NOMO-1 treated with DMSO at 0.1 percent for 48 hours (cell line): ENCODE measurements around the gene TXNDC9.
"Not testable (repeated sequence)": the region's sequence is repeated elsewhere in the genome, so short reads cannot be mapped to it uniquely, and the experiment has no call there.

Experiments
- DNase-seq: peaks from one replicate; lab custom pipeline; 2025; ENCODE audit not compliant: unreplicated experiment; lab: John Stamatoyannopoulos, UW

Gene TXNDC9

GRCh38 chr2:99336804-99337112 is 625 bp upstream of the TXNDC9 start:
- DNase-seq, result no peak

- DNase-seq, result no peak
Measured at GRCh38 chr2:99325384-99325783, 10.7 kb downstream of the TXNDC9 start.

- not testable (repeated sequence) for DNase-seq
Measured at GRCh38 chr2:99317873-99318200, 18.3 kb downstream of the TXNDC9 start.

GRCh38 chr2:99317161-99317872 is 18.8 kb downstream of the TXNDC9 start:
- DNase-seq, result no peak

- not testable (repeated sequence) for DNase-seq
Measured at GRCh38 chr2:99301097-99301496, 35.0 kb downstream of the TXNDC9 start, which contains the start of gene LYG1. Gene LYG1 (minus strand): TSS chr2:99301197. CDS start chr2:99295670, 5,527 bp downstream.

GRCh38 chr2:99299580-99299979 is 36.6 kb downstream of the TXNDC9 start:
- no peak for DNase-seq

- DNase-seq, result peak; percentile 4
Measured at GRCh38 chr2:99297994-99298393, 38.1 kb downstream of the TXNDC9 start.

- DNase-seq, result no peak
Measured at GRCh38 chr2:99285526-99285925, 50.6 kb downstream of the TXNDC9 start.

- no peak for DNase-seq
Measured at GRCh38 chr2:99279969-99280695, 56.0 kb downstream of the TXNDC9 start.

GRCh38 chr2:99278793-99279291 is 57.3 kb downstream of the TXNDC9 start:
- DNase-seq, result no peak

GRCh38 chr2:99278195-99278765 is 57.9 kb downstream of the TXNDC9 start:
- DNase-seq, result not testable (repeated sequence)

- DNase-seq, result no peak
Measured at GRCh38 chr2:99275882-99276281, 60.3 kb downstream of the TXNDC9 start.
